ENCODE measurements around the gene TGM6. TPM values are rescaled to one million over a fixed set of nuclear protein-coding genes. Genes with fewer than 3 reads are reported as not detected.

Gene TGM6
- total and polyA plus RNA-seq, 9 of the 15 experiments (the other 6 are each of a cell fraction or from before 2014, with no cell fraction given) = not detected

- no peak; the same call in 2 of the 3 replicates for ATAC-seq
- Histone ChIP-seq H3K4me1 (replicated peaks in 1 of 2; ENCODE audit: control insufficient read depth in 2 of 2, insufficient read depth in 2 of 2, low read length in 2 of 2) (no peaks in the 10 kb centered on the region), H3K4me3 (no peak overlapping the region), H3K36me3 (ENCODE audit: control insufficient read depth, insufficient read depth, low read length) (no peaks in the 10 kb centered on the region), H2AFZ (ENCODE audit: low read depth, low read length) (no peak overlapping the region), H3K9me1 (ENCODE audit: control insufficient read depth, insufficient read depth, low read length) (no peaks in the 10 kb centered on the region), H3K4me2 (ENCODE audit: insufficient read depth, low read length) (no peak overlapping the region), H3K79me2 (ENCODE audit: control insufficient read depth, insufficient read depth, low read length) (no peaks in the 10 kb centered on the region), H4K20me1 (replicated peaks; ENCODE audit: control insufficient read depth, insufficient read depth, low read length) (no peaks in the 10 kb centered on the region), H3K9me3 (replicated peaks; ENCODE audit: control insufficient read depth, insufficient read depth, low read depth, low read length) (no peaks in the 10 kb centered on the region), H3K27me3 (ENCODE audit: control insufficient read depth in 2 of 2, insufficient read depth in 2 of 2, low read length in 2 of 2) (peaks cover 2 to 19% of the 10 kb centered on the region in 2 experiments; a peak in 3 of 5 replicates), H3K9ac (ENCODE audit: insufficient read depth in 1 of 2, low read depth in 2 of 2, low read length in 2 of 2) (no peak overlapping the region; a peak in 1 of 4 replicates), H3K27ac (ENCODE audit: extremely low read depth, low read depth, low read length) (no peak overlapping the region)
- ChIA-PET CTCF (ENCODE audit: low intra/inter-chr PET ratio) (no interaction called here), POLR2A (no interaction called here)
- TF ChIP-seq PREB (CRISPR knock-in tag; IDR thresholded peaks at IDR 0.05) (no peak), CTCF (IDR thresholded peaks at IDR 0.05 in 2 of 3, conservative IDR thresholded peaks at IDR 0.05 in 1 of 3; ENCODE audit: insufficient read depth in 2 of 3, low read depth in 1 of 3, low read length in 3 of 3) (0 out of 6 replicates have a peak, but pooled peaks of 1 of the 3 experiments have one; percentile 17)
- in situ Hi-C loops (cut with MboI) = no loop called here
- intact Hi-C loops (cut with micrococcal nuclease) = no loop called here
- DNase-seq (ENCODE audit: extremely low read depth in 1 of 4, low spot score in 3 of 4) = no peak
- BruUV-seq (replicated peaks) = no TSS peak
- WGBS (ENCODE audit: insufficient coverage, low coverage, missing lambda C conversion rate) = 8% methylated on average over 8 of the region's 11 CpGs
- FAIRE-seq = no peak
Observed at GRCh38 chr20:2400290-2400689, 19.6 kb downstream of the TGM6 start.

Measured in K562 (cell line).